Bronchial epithelial cell (primary cell): ENCODE measurements around the gene PRTFDC1. TPM values are rescaled to one million over a fixed set of nuclear protein-coding genes. Genes with fewer than 3 reads are reported as not detected.

Source experiments
- DNase-seq: peaks from one replicate; pipeline ENCODE4 v3.0.0-alpha.2; 2010; ENCODE audit warnings: low read depth
- FAIRE-seq: peaks from 2 replicates; lab custom pipeline; 2011; peaks lifted over from hg19 to GRCh38; lab: Jason Lieb, UNC
- H3K27me3 ChIP-seq: 2 replicates; pipeline ENCODE4 v1.5.1; 2011; ENCODE audit warnings: low read length; ENCODE audit not compliant: control insufficient read depth, insufficient read depth
- H3K36me3 ChIP-seq: 2 replicates; pipeline ENCODE4 v1.5.1; 2011; ENCODE audit warnings: low read length; ENCODE audit not compliant: control insufficient read depth, insufficient read depth
- H3K4me3 ChIP-seq: 2 replicates; pipeline ENCODE4 v1.5.1; 2011; ENCODE audit warnings: mild to moderate bottlenecking, low read depth, low read length, control low read depth
- CTCF ChIP-seq: IDR thresholded peaks from 2 replicates; pipeline ENCODE4 v1.5.1; 2011; ENCODE audit warnings: mild to moderate bottlenecking, moderate library complexity, low read length, control low read depth, inconsistent platforms; ENCODE audit not compliant: insufficient read depth, severe bottlenecking
- total RNA-seq: library from RNA; depleted of rRNA; stranded (reverse); fragments of >200 nt; gene quantifications from 2 replicates; pipeline ENCODE4 v1.2.1, GENCODE V29; 2014

The PRTFDC1 gene
- total RNA-seq, 1 donor from 2014 or later, result 5.5 TPM

- TF ChIP-seq CTCF, result no peak
- no peak for FAIRE-seq
- no peaks in the 10 kb centered on the region for H3K27me3 ChIP-seq
- H3K36me3 ChIP-seq, result no peaks in the 10 kb centered on the region
- H3K4me3 ChIP-seq, result no peak overlapping the region
- DNase-seq, result peak; percentile 46
Measured at GRCh38 chr10:24897326-24897926, 55.0 kb downstream of the PRTFDC1 start.

GRCh38 chr10:24894728-24895127 lies 57.7 kb downstream of the PRTFDC1 start:
- TF ChIP-seq CTCF, result no peak
- no peaks in the 10 kb centered on the region for H3K36me3 ChIP-seq
- H3K27me3 ChIP-seq, result no peaks in the 10 kb centered on the region
- no peak overlapping the region for H3K4me3 ChIP-seq
- FAIRE-seq (no peak), DNase-seq (no peak)

- no peak overlapping the region for H3K4me3 ChIP-seq
- H3K36me3 ChIP-seq, result no peaks in the 10 kb centered on the region
- no peaks in the 10 kb centered on the region for H3K27me3 ChIP-seq
- no peak for TF ChIP-seq CTCF
- DNase-seq (no peak), FAIRE-seq (no peak)
Measured at GRCh38 chr10:24894309-24894708, 58.1 kb downstream of the PRTFDC1 start.

DNA sequence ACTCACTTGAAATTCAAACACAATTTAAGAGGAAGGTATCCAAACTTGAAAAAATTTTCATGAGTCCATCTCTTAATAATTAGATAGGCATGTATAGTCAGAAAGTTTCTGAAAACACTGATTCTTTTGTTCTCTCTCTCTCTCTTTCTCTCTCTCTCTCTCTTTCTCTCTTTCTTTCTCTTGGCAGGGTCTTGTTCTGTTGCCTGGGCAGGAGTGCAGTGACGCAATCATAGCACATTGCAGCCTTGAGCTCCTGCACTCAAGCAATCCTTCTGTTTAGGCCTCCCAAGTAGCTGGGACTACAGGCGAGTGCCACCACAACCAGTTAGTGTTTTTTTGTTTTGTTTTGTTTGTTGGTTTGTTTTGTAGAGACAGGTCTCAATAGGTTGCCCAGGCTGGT lies 59.3 kb downstream of the PRTFDC1 start:
- H3K4me3 ChIP-seq, result no peak overlapping the region
- FAIRE-seq (no peak), DNase-seq (no peak)
- no peak for TF ChIP-seq CTCF
- no peaks in the 10 kb centered on the region for H3K27me3 ChIP-seq
- H3K36me3 ChIP-seq, result no peaks in the 10 kb centered on the region

- Histone ChIP-seq H3K4me3 (no peak overlapping the region), H3K27me3 (no peaks in the 10 kb centered on the region), H3K36me3 (no peaks in the 10 kb centered on the region)
- FAIRE-seq, result no peak
- TF ChIP-seq CTCF, result no peak
- peak; percentile 83 for DNase-seq
Measured at GRCh38 chr10:24891823-24892222, 60.6 kb downstream of the PRTFDC1 start.

GRCh38 chr10:24889639-24890038 lies 62.8 kb downstream of the PRTFDC1 start:
- FAIRE-seq (no peak), DNase-seq (peak; percentile 65)
- no peak for TF ChIP-seq CTCF
- no peak overlapping the region for H3K4me3 ChIP-seq
- H3K36me3 ChIP-seq, result no peaks in the 10 kb centered on the region
- H3K27me3 ChIP-seq, result no peaks in the 10 kb centered on the region
